RWPE1 (cell line): ENCODE results near the gene UBE2L3.

Source experiments
- CTCF ChIA-PET: fragments of 350-600 bp; sonication (Branson Sonifier 250); formaldehyde crosslinking; extraction: SDS; loops from one replicate; lab custom pipeline; 2021; lab: Yijun Ruan, JAX
- POLR2A ChIA-PET: fragments of 400-600 bp; formaldehyde crosslinking; extraction: SDS; loops from one replicate; lab custom pipeline; 2020; ENCODE audit warnings: antibody characterized with exemption; ENCODE audit not compliant: low non-redundant PET; lab: Yijun Ruan, JAX
- DNase-seq: peaks from one replicate; pipeline ENCODE4 v3.0.0; 2012; ENCODE audit warnings: low spot score
- H3K27ac ChIP-seq: fragments of 450-650 bp; 2 replicates; pipeline ENCODE4 v1.5.1; 2017
- CTCF ChIP-seq: fragments of 450-650 bp; conservative IDR thresholded peaks from 2 replicates; pipeline ENCODE4 v1.5.1; 2017; ENCODE audit warnings: low read depth, mild to moderate bottlenecking

Gene UBE2L3

GRCh38 chr22:21666786-21667185 is 99.3 kb downstream of the UBE2L3 start:
- ChIA-PET CTCF (no interaction called here), POLR2A (no interaction called here)
- H3K27ac ChIP-seq, result peak overlapping the region; percentile 90
- no peak for TF ChIP-seq CTCF
- no peak for DNase-seq

GRCh38 chr22:21669026-21669425 is 101.5 kb downstream of the UBE2L3 start:
- ChIA-PET POLR2A (no interaction called here), CTCF (interaction anchor here (0.8 kb wide), 1 partner anchor 1205 kb away, joined by 3 read pairs; no protein-coding TSS in a partner anchor)
- peak overlapping the region; percentile 31; the same call in 1 of the 2 replicates for H3K27ac ChIP-seq
- no peak for TF ChIP-seq CTCF
- no peak for DNase-seq

GRCh38 chr22:21672107-21672629 is 104.7 kb downstream of the UBE2L3 start:
- POLR2A ChIA-PET, result no interaction called here
- no peak for DNase-seq
- CTCF ChIA-PET, result interaction anchor here (0.5 kb wide), 1 partner anchor 178 kb away, joined by 5 read pairs; no protein-coding TSS in a partner anchor
- TF ChIP-seq CTCF, result no peak
- no peak overlapping the region for H3K27ac ChIP-seq
